Measurements from ENCODE around the gene PDSS2. TPM values are rescaled to one million over a fixed set of nuclear protein-coding genes. Genes with fewer than 3 reads are reported as not detected.

The PDSS2 gene
- total and polyA plus RNA-seq, 2 donors (not counting 1 experiment from before 2014, with no cell fraction given): 16.9 to 17.0 TPM

GRCh38 chr6:107186047-107186446, 273.3 kb downstream of the PDSS2 start:
- no peaks in the 10 kb centered on the region for H3K4me1 Mint-ChIP-seq
- CTCF ChIA-PET: no interaction called here
- TF ChIP-seq EZH2 (IDR thresholded peaks at IDR 0.05; ENCODE audit: borderline replicate concordance, insufficient read depth, low read depth, low read length, poor library complexity, severe bottlenecking) (no peak), CTCF (IDR thresholded peaks at IDR 0.05) (no peak)
- H3K9me3 Mint-ChIP-seq (ENCODE audit: insufficient read depth): no peaks in the 10 kb centered on the region
- DNase-seq (no peak), ATAC-seq (ENCODE audit: low read depth) (no peak)
- Histone ChIP-seq H4K20me1 (ENCODE audit: control insufficient read depth, insufficient read depth, low read length, poor library complexity, severe bottlenecking) (no peaks in the 10 kb centered on the region), H3K27ac (ENCODE audit: low read length in 2 of 2) (no peak overlapping the region), H3K27me3 (replicated peaks in 1 of 4; ENCODE audit: control extremely low read depth in 1 of 4, control insufficient read depth in 3 of 4, insufficient read depth in 4 of 4, low read length in 3 of 4) (no peaks in the 10 kb centered on the region), H3K4me2 (replicated peaks; ENCODE audit: low read depth, low read length, poor library complexity, severe bottlenecking) (no peak overlapping the region), H3K9me3 (ENCODE audit: control extremely low read depth in 1 of 3, control insufficient read depth in 2 of 3, insufficient read depth in 1 of 3, low read length in 2 of 3) (no peaks in the 10 kb centered on the region), H3K4me3 (ENCODE audit: control extremely low read depth in 1 of 5, extremely low read depth in 1 of 5, insufficient read depth in 1 of 5, low read depth in 2 of 5, low read length in 4 of 5) (no peak overlapping the region), H3K4me1 (ENCODE audit: control insufficient read depth in 2 of 2, insufficient read depth in 2 of 2, low read length in 2 of 2) (no peaks in the 10 kb centered on the region), H3K79me2 (ENCODE audit: control insufficient read depth, insufficient read depth, low read length) (no peaks in the 10 kb centered on the region), H2AFZ (ENCODE audit: insufficient read depth, low read depth, low read length, poor library complexity, severe bottlenecking) (no peak overlapping the region), H3K36me3 (replicated peaks in 1 of 2; ENCODE audit: control extremely low read depth in 1 of 2, control insufficient read depth in 1 of 2, extremely low read depth in 1 of 2, insufficient read depth in 2 of 2, low read length in 1 of 2) (no peaks in the 10 kb centered on the region), H3K9ac (ENCODE audit: low read length) (no peak overlapping the region)
- no CpG with 5 or more reads among the region's 1 CpG for WGBS (ENCODE audit: insufficient coverage)
- no peak overlapping the region for H3K4me3 Mint-ChIP-seq
- no peak overlapping the region for H3K27ac Mint-ChIP-seq
- POLR2A ChIA-PET: interaction anchor here (0.6 kb wide), 1 partner anchor 25 kb away, joined by 4 read pairs; no protein-coding TSS in a partner anchor
- intact Hi-C loops (cut with micrococcal nuclease): no loop called here
- no peaks in the 10 kb centered on the region for H3K27me3 Mint-ChIP-seq

DNA sequence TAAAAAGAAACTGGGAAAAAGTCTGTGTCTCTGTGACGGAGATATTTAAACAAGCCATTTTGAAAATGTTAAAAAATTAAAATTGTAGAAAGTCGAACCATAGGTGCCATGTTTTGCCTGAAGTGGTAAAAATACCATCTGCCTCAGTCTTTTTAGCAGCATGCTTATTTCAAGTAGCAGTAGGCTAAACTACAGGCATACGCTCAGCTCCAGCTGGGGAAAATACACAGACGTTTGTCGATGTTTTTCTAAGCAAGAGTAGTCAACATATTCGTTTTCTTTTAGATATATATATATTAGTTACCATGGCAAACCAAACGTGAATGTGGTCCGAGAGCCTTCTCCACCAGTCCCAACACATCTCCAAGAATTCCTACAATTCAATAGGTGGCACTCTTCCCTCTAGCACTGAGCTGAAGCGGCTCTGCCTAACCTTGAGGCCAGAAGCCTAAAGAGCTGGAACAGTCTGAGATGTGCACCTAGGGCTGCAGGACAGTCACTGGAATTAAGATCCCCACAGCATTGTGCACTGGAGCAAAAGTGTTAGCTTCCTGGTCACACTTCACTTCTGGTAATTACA, 273.9 kb downstream of the PDSS2 start:
- Mint-ChIP-seq H3K27me3 (no peaks in the 10 kb centered on the region), H3K9me3 (ENCODE audit: insufficient read depth) (no peaks in the 10 kb centered on the region), H3K27ac (no peak overlapping the region), H3K4me3 (no peak overlapping the region), H3K4me1 (no peaks in the 10 kb centered on the region)
- 98% methylated on average over 4 of the region's 9 CpGs for WGBS (ENCODE audit: insufficient coverage)
- intact Hi-C loops (cut with micrococcal nuclease): no loop called here
- Histone ChIP-seq H3K4me2 (replicated peaks; ENCODE audit: low read depth, low read length, poor library complexity, severe bottlenecking) (no peak overlapping the region), H3K27me3 (replicated peaks in 1 of 4; ENCODE audit: control extremely low read depth in 1 of 4, control insufficient read depth in 3 of 4, insufficient read depth in 4 of 4, low read length in 3 of 4) (no peaks in the 10 kb centered on the region), H3K79me2 (ENCODE audit: control insufficient read depth, insufficient read depth, low read length) (no peaks in the 10 kb centered on the region), H3K9ac (ENCODE audit: low read length) (no peak overlapping the region), H3K9me3 (ENCODE audit: control extremely low read depth in 1 of 3, control insufficient read depth in 2 of 3, insufficient read depth in 1 of 3, low read length in 2 of 3) (no peaks in the 10 kb centered on the region), H3K36me3 (replicated peaks in 1 of 2; ENCODE audit: control extremely low read depth in 1 of 2, control insufficient read depth in 1 of 2, extremely low read depth in 1 of 2, insufficient read depth in 2 of 2, low read length in 1 of 2) (no peaks in the 10 kb centered on the region), H3K27ac (ENCODE audit: low read length in 2 of 2) (no peak overlapping the region), H3K4me3 (ENCODE audit: control extremely low read depth in 1 of 5, extremely low read depth in 1 of 5, insufficient read depth in 1 of 5, low read depth in 2 of 5, low read length in 4 of 5) (no peak overlapping the region), H2AFZ (ENCODE audit: insufficient read depth, low read depth, low read length, poor library complexity, severe bottlenecking) (no peak overlapping the region), H3K4me1 (ENCODE audit: control insufficient read depth in 2 of 2, insufficient read depth in 2 of 2, low read length in 2 of 2) (no peaks in the 10 kb centered on the region), H4K20me1 (ENCODE audit: control insufficient read depth, insufficient read depth, low read length, poor library complexity, severe bottlenecking) (no peaks in the 10 kb centered on the region)
- ChIA-PET POLR2A (interaction anchor here (0.6 kb wide), 1 partner anchor 26 kb away, joined by 4 read pairs; no protein-coding TSS in a partner anchor), CTCF (interaction anchor here (0.7 kb wide), 1 partner anchor 1399 kb away, joined by 3 read pairs; no protein-coding TSS in a partner anchor)
- DNase-seq (no peak), ATAC-seq (ENCODE audit: low read depth) (no peak)
- no peak for TF ChIP-seq CTCF (IDR thresholded peaks at IDR 0.05)
- TF ChIP-seq EZH2 (IDR thresholded peaks at IDR 0.05; ENCODE audit: borderline replicate concordance, insufficient read depth, low read depth, low read length, poor library complexity, severe bottlenecking): no peak

All from B cell (primary cell).